Stimulated activated CD4-positive, alpha-beta T cell treated with anti-CD3 and anti-CD28 coated beads, TNF-alpha, amount 100 ng/mL, for 48 hours (primary cell): ENCODE data around the gene SRSF3.
"Not testable (repeated sequence)": the region's sequence is repeated elsewhere in the genome, so short reads cannot be mapped to it uniquely, and the experiment has no call there.

Experiments
- DNase-seq, 3 donors: peaks; one replicate each; pipeline ENCODE4 v3.0.0-alpha.2; 2020; ENCODE audit warnings: low read depth in 3 of 3

SRSF3 gene

DNA sequence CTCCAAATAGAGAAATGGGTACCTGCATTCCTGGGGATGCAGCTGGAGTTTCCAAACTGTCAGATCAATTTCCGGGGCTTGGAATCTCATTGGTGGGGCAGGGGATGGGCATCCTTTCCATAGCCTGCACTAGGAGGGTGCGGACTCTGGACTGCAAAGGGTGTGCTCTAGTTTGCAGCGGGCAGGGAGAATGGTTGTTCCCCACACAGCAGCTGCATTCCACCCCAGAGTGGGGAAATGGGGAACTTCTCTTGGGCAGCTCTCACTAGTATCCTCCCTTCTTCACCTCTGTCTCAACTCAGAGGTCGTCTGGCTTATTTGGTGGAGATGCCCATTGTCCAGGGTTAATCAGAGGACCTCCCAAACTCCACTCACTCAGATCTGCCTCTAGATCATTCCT lies 49.8 kb downstream of the SRSF3 start:
- DNase-seq, result no peak

GRCh38 chr6:36649086-36649485 lies 54.9 kb downstream of the SRSF3 start:
- DNase-seq, result no peak

- DNase-seq, result no peak
Observed at GRCh38 chr6:36649701-36650484, 55.7 kb downstream of the SRSF3 start.

- no peak for DNase-seq
Observed at GRCh38 chr6:36650848-36651478, 56.8 kb downstream of the SRSF3 start.

DNA sequence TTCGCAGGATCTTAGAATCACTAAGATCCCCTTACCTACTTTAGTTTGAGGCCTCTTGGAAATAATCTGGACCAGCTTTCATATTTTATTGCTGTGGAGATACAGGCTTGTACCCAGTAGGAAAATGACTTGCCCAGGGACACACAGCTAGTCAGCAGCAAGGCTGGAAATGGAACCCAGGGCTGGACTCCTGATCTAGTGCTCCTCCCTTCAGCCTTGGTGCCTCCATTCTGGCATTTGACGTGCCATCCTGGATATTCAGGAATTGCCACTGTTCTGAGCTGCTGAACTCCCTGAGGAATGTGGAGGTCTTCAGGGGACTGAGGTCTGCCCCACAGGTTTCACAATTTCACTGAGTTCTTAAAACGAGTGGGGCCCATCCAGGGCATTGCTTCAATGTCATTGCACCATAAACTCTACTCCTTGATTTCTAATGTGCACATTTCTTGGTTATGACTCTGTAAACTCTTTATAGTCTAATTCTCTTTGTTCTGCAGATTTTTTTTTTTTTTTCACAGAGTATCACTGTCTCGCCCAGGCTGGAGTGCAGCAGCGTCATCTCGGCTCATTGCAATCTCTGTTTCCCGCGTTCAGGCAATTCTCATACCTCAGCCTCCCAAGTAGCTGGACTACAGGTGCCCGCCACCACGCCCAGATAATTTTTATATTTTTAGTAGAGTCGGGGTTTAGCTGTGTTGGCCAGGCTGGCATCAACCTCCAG lies 57.7 kb downstream of the SRSF3 start:
- no peak for DNase-seq

DNA sequence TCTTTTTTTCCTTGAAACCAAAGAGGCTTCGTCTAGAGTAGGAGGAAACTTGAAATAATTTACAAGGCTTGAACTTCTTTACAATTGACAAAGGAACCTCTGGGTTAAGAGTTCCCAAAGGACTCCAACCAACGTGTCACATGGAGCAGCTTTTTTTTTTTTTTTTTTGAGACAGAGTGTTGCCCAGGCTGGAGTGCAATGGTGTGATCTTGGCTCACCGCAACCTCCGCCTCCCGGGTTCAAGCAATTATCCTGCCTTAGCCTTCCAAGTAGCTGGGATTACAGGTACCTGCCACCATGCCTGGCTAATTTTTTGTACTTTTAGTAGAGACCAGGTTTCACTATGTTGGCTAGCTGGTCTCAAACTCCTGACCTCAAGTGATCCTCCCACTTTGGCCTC lies 60.3 kb downstream of the SRSF3 start:
- not testable (repeated sequence) for DNase-seq
